Mesothelial cell of epicardium (in vitro differentiated cells): ENCODE data around the gene PHAF1. TPM values are rescaled to one million over a fixed set of nuclear protein-coding genes. Genes with fewer than 3 reads are reported as not detected.

ENCODE experiments used
- DNase-seq, 2 experiments: peaks; one replicate each; pipeline ENCODE4 v3.0.0; 2021; ENCODE audit warnings: low spot score in 2 of 2; ENCODE audit not compliant: unreplicated experiment in 2 of 2
- H3K27ac Mint-ChIP-seq: 2 replicates; pipeline ENCODE4 v1.8.0; 2021; ENCODE audit warnings: mixed read lengths
- H3K27me3 Mint-ChIP-seq: 2 replicates; pipeline ENCODE4 v1.8.0; 2021; ENCODE audit warnings: low read depth, mixed read lengths
- H3K36me3 Mint-ChIP-seq: 2 replicates; pipeline ENCODE4 v1.8.0; 2021; ENCODE audit warnings: mixed read lengths
- H3K4me1 Mint-ChIP-seq: 2 replicates; pipeline ENCODE4 v1.8.0; 2021; ENCODE audit warnings: mixed read lengths
- H3K4me3 Mint-ChIP-seq: 2 replicates; pipeline ENCODE4 v1.8.0; 2021; ENCODE audit warnings: mild to moderate bottlenecking, moderate library complexity, mixed read lengths
- H3K9me3 Mint-ChIP-seq: 2 replicates; pipeline ENCODE4 v1.8.0; 2021; ENCODE audit warnings: mixed read lengths
- CTCF ChIP-seq: fragments of 200-600 bp; sonication (generic); IDR thresholded peaks from one replicate; pipeline ENCODE4 v1.5.0; 2021; ENCODE audit warnings: antibody characterized with exemption; ENCODE audit not compliant: unreplicated experiment
- total RNA-seq: library from RNA; stranded (reverse); gene quantifications from 3 replicates; pipeline ENCODE4 v1.2.1, GENCODE V29; 2021

The PHAF1 gene
- total RNA-seq, 1 donor from 2014 or later, result 20.9 TPM

GRCh38 chr16:67166598-67167168, 56.9 kb downstream of the PHAF1 start:
- Mint-ChIP-seq H3K4me1 (peaks cover 33% of the 10 kb centered on the region), H3K27me3 (peaks cover 83% of the 10 kb centered on the region), H3K36me3 (no peaks in the 10 kb centered on the region), H3K4me3 (no peak overlapping the region), H3K9me3 (no peaks in the 10 kb centered on the region), H3K27ac (no peak overlapping the region)
- no peak for TF ChIP-seq CTCF
- DNase-seq, result no peak

GRCh38 chr16:67167588-67167987, 57.8 kb downstream of the PHAF1 start:
- no peak for TF ChIP-seq CTCF
- DNase-seq, result no peak
- H3K4me1 Mint-ChIP-seq, result peaks cover 30% of the 10 kb centered on the region
- H3K4me3 Mint-ChIP-seq, result no peak overlapping the region
- H3K27me3 Mint-ChIP-seq, result peaks cover 79% of the 10 kb centered on the region
- H3K9me3 Mint-ChIP-seq, result no peaks in the 10 kb centered on the region
- no peak overlapping the region for H3K27ac Mint-ChIP-seq
- H3K36me3 Mint-ChIP-seq, result no peaks in the 10 kb centered on the region

GRCh38 chr16:67169011-67169451, 59.3 kb downstream of the PHAF1 start:
- Mint-ChIP-seq H3K27ac (no peak overlapping the region), H3K4me1 (peaks cover 38% of the 10 kb centered on the region), H3K36me3 (no peaks in the 10 kb centered on the region), H3K4me3 (peak overlapping the region; percentile 77), H3K9me3 (no peaks in the 10 kb centered on the region), H3K27me3 (peaks cover 78% of the 10 kb centered on the region)
- TF ChIP-seq CTCF, result no peak
- DNase-seq, result no peak

GRCh38 chr16:67169642-67170167, 60.0 kb downstream of the PHAF1 start:
- Mint-ChIP-seq H3K27ac (peak overlapping the region; percentile 68), H3K36me3 (no peaks in the 10 kb centered on the region), H3K4me3 (peak overlapping the region; percentile 77), H3K27me3 (peaks cover 73% of the 10 kb centered on the region), H3K9me3 (no peaks in the 10 kb centered on the region), H3K4me1 (peaks cover 36% of the 10 kb centered on the region)
- TF ChIP-seq CTCF, result peak; percentile 58
- DNase-seq, result no peak

GRCh38 chr16:67170168-67170948, 60.6 kb downstream of the PHAF1 start, which contains the start of gene NOL3:
NOL3 (plus strand) TSS chr16:67170538.
- Mint-ChIP-seq H3K4me3 (peak within 1 kb of the TSS; percentile 77), H3K4me1 (peaks cover 33% of the 10 kb centered on the region), H3K27ac (peak within 1 kb of the TSS; percentile 68), H3K36me3 (no peaks in the 10 kb centered on the region), H3K27me3 (peaks cover 71% of the 10 kb centered on the region), H3K9me3 (no peaks in the 10 kb centered on the region)
- TF ChIP-seq CTCF, result no peak
- no peak for DNase-seq
